OCI-LY1 (cell line): ENCODE results near the gene PUS3.
"Not testable (repeated sequence)": the region's sequence is repeated elsewhere in the genome, so short reads cannot be mapped to it uniquely, and the experiment has no call there.

Source experiments
- H2AFZ ChIP-seq: fragments of 200-600 bp; sonication (generic), shearing (Covaris generic); 2 replicates; pipeline ENCODE4 v1.6.0; 2014; ENCODE audit warnings: antibody characterized with exemption, mild to moderate bottlenecking, low read length
- H3F3A ChIP-seq: fragments of 200-600 bp; sonication (generic), shearing (Covaris generic); 2 replicates; pipeline ENCODE4 v1.6.0; 2014; ENCODE audit warnings: mild to moderate bottlenecking, antibody characterized with exemption, low read length, moderate library complexity; ENCODE audit not compliant: insufficient read depth
- H3K27ac ChIP-seq: fragments of 200-600 bp; sonication (generic); 2 replicates; pipeline ENCODE4 v1.5.1; 2014; ENCODE audit warnings: low read length, mixed run types, mild to moderate bottlenecking, low read depth; ENCODE audit not compliant: poor library complexity, severe bottlenecking
- H3K27me3 ChIP-seq: fragments of 200-600 bp; sonication (generic); 2 replicates; pipeline ENCODE4 v1.6.0; 2014; ENCODE audit warnings: antibody characterized with exemption, mild to moderate bottlenecking, low read length, moderate library complexity; ENCODE audit not compliant: insufficient read depth
- H3K36me3 ChIP-seq: fragments of 200-600 bp; sonication (generic); 2 replicates; pipeline ENCODE4 v1.6.1; 2014; ENCODE audit warnings: mild to moderate bottlenecking, antibody characterized with exemption, low read length, moderate library complexity, mixed read lengths; ENCODE audit not compliant: insufficient read depth
- H3K4me1 ChIP-seq: fragments of 200-600 bp; sonication (generic); 2 replicates; pipeline ENCODE4 v1.5.1; 2014; ENCODE audit warnings: mild to moderate bottlenecking, low read length, moderate library complexity; ENCODE audit not compliant: insufficient read depth, severe bottlenecking
- H3K4me2 ChIP-seq: fragments of 200-600 bp; sonication (generic), shearing (Covaris generic); 2 replicates; pipeline ENCODE4 v1.6.1; 2014; ENCODE audit warnings: low read length
- H3K4me3 ChIP-seq: fragments of 200-600 bp; sonication (generic); 2 replicates; pipeline ENCODE4 v1.5.1; 2014; ENCODE audit warnings: low read length, low read depth, mild to moderate bottlenecking, mixed read lengths; ENCODE audit not compliant: poor library complexity, severe bottlenecking
- H3K79me2 ChIP-seq: fragments of 200-600 bp; shearing (Covaris generic); 2 replicates; pipeline ENCODE4 v1.6.1; 2016; ENCODE audit warnings: mixed run types, low read length, mixed read lengths; ENCODE audit not compliant: insufficient read depth
- H3K9ac ChIP-seq: fragments of 200-600 bp; sonication (generic), shearing (Covaris generic); 2 replicates; pipeline ENCODE4 v1.6.1; 2014; ENCODE audit warnings: mild to moderate bottlenecking, low read length, mixed read lengths
- H3K9me2 ChIP-seq: fragments of 200-600 bp; sonication (generic), shearing (Covaris generic); 2 replicates; pipeline ENCODE4 v1.6.1; 2014; ENCODE audit warnings: low read depth, mild to moderate bottlenecking, low read length, mixed read lengths
- H3K9me3 ChIP-seq: fragments of 200-600 bp; shearing (Covaris generic); 2 replicates; pipeline ENCODE4 v1.6.1; 2014; ENCODE audit warnings: low read length, mixed read lengths
- H4K20me1 ChIP-seq: fragments of 200-600 bp; sonication (generic), shearing (Covaris generic); 2 replicates; pipeline ENCODE4 v1.6.0; 2016; ENCODE audit warnings: mild to moderate bottlenecking, low read length; ENCODE audit not compliant: insufficient read depth
- CTCF ChIP-seq: fragments of 200-600 bp; sonication (generic), shearing (Covaris generic); IDR thresholded peaks from 2 replicates; pipeline ENCODE4 v1.5.1; 2017; ENCODE audit warnings: mild to moderate bottlenecking, antibody characterized with exemption, low read length, moderate library complexity, mixed read lengths
- EZH2 ChIP-seq: fragments of 200-600 bp; sonication (generic), shearing (Covaris generic); IDR thresholded peaks from 2 replicates; pipeline ENCODE4 v1.8.0; 2017; ENCODE audit warnings: borderline replicate concordance, mixed run types, mild to moderate bottlenecking, antibody characterized with exemption, low read length, moderate library complexity, mixed read lengths

PUS3 gene

GRCh38 chr11:125872138-125872491 is 30.9 kb downstream of the PUS3 start:
- H4K20me1 ChIP-seq = no peaks in the 10 kb centered on the region
- no peak overlapping the region for H3K4me3 ChIP-seq
- no peak overlapping the region for H3K27ac ChIP-seq
- no peaks in the 10 kb centered on the region for H3K9me3 ChIP-seq
- no peak overlapping the region for H3K4me2 ChIP-seq
- H3K79me2 ChIP-seq = no peaks in the 10 kb centered on the region
- H3K27me3 ChIP-seq = no peaks in the 10 kb centered on the region
- no peaks in the 10 kb centered on the region for H3K36me3 ChIP-seq
- H3K9ac ChIP-seq = no peak overlapping the region
- no peaks in the 10 kb centered on the region for H3K4me1 ChIP-seq
- no peaks in the 10 kb centered on the region for H3K9me2 ChIP-seq
- H3F3A ChIP-seq = no peaks in the 10 kb centered on the region
- TF ChIP-seq CTCF (no peak), EZH2 (no peak)
- H2AFZ ChIP-seq = no peak overlapping the region

GRCh38 chr11:125871391-125872137 is 31.4 kb downstream of the PUS3 start:
- no peak overlapping the region for H3K4me3 ChIP-seq
- H4K20me1 ChIP-seq = no peaks in the 10 kb centered on the region

GRCh38 chr11:125869521-125869920 is 33.5 kb downstream of the PUS3 start:
- no peaks in the 10 kb centered on the region for H3F3A ChIP-seq
- H3K36me3 ChIP-seq = no peaks in the 10 kb centered on the region
- no peak for TF ChIP-seq CTCF
- no peak for TF ChIP-seq EZH2
- no peaks in the 10 kb centered on the region for H3K9me2 ChIP-seq
- no peak overlapping the region for H3K27ac ChIP-seq
- no peaks in the 10 kb centered on the region for H3K4me1 ChIP-seq
- no peaks in the 10 kb centered on the region for H4K20me1 ChIP-seq
- no peak overlapping the region for H3K4me2 ChIP-seq
- H3K9ac ChIP-seq = no peak overlapping the region
- no peaks in the 10 kb centered on the region for H3K79me2 ChIP-seq
- H3K4me3 ChIP-seq = no peak overlapping the region
- no peaks in the 10 kb centered on the region for H3K27me3 ChIP-seq
- H2AFZ ChIP-seq = no peak overlapping the region
- H3K9me3 ChIP-seq = no peaks in the 10 kb centered on the region

More at GRCh38 chr11:125871391-125872137, 31.4 kb downstream of the PUS3 start:
- TF ChIP-seq EZH2 (no peak), CTCF (peak; percentile 53)
- no peak overlapping the region for H3K9ac ChIP-seq
- H3K4me2 ChIP-seq = no peak overlapping the region
- no peaks in the 10 kb centered on the region for H3K9me3 ChIP-seq
- H3K9me2 ChIP-seq = no peaks in the 10 kb centered on the region
- H3F3A ChIP-seq = no peaks in the 10 kb centered on the region
- H3K27ac ChIP-seq = no peak overlapping the region
- no peaks in the 10 kb centered on the region for H3K36me3 ChIP-seq
- H3K79me2 ChIP-seq = no peaks in the 10 kb centered on the region
- H3K4me1 ChIP-seq = no peaks in the 10 kb centered on the region
- no peak overlapping the region for H2AFZ ChIP-seq
- H3K27me3 ChIP-seq = no peaks in the 10 kb centered on the region

GRCh38 chr11:125865354-125865753 is 37.7 kb downstream of the PUS3 start:
- H3K9me3 ChIP-seq, H3K36me3 ChIP-seq, H3F3A ChIP-seq, H3K4me3 ChIP-seq, H3K4me1 ChIP-seq, H3K9ac ChIP-seq, H3K27me3 ChIP-seq, H4K20me1 ChIP-seq, H2AFZ ChIP-seq, H3K9me2 ChIP-seq, H3K79me2 ChIP-seq, H3K27ac ChIP-seq, H3K4me2 ChIP-seq: not testable (repeated sequence)

- H3F3A ChIP-seq, H3K79me2 ChIP-seq, H3K4me1 ChIP-seq, H2AFZ ChIP-seq, H3K4me3 ChIP-seq, H3K4me2 ChIP-seq, H3K9me2 ChIP-seq, H3K27me3 ChIP-seq, H4K20me1 ChIP-seq, H3K36me3 ChIP-seq, H3K9me3 ChIP-seq, H3K9ac ChIP-seq, H3K27ac ChIP-seq: not testable (repeated sequence)
Measured at GRCh38 chr11:125862786-125863185, 40.2 kb downstream of the PUS3 start.
